Measurements from ENCODE around the gene TDRD5. TPM values are rescaled to one million over a fixed set of nuclear protein-coding genes. Genes with fewer than 3 reads are reported as not detected.

The TDRD5 gene
- total RNA-seq, 2 donors from 2014 or later: 0.14 TPM; not detected in 1

DNA sequence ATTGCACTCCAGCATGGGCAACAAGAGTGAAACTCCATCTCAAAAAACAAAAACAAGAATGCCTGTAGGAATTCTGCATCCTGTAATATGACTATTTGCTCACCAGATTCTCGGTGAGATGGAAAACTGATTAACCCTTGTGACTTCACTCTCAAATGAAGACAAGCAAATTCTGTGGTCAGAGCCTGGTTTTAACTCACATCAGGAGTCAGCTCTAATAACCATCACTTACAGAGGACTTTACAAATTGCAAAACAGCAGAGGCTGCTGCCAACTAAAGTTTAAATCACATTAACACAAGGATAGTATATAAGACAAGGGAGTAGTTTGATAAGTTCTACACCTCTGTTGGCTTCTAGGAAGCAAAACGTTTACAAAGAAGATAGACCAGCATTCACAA is 115.8 kb downstream of the TDRD5 start:
- Histone ChIP-seq H3K9me3 (no peaks in the 10 kb centered on the region), H3K4me3 (no peak overlapping the region), H3K27me3 (replicated peaks; ENCODE audit: insufficient read depth) (no peaks in the 10 kb centered on the region), H3K36me3 (no peaks in the 10 kb centered on the region), H3K4me1 (ENCODE audit: control insufficient read depth in 1 of 2, low read depth in 2 of 2) (no peaks in the 10 kb centered on the region), H3K27ac (no peak overlapping the region)
- DNase-seq (ENCODE audit: low spot score): no peak
- TF ChIP-seq CTCF (IDR thresholded peaks at IDR 0.05): no peak
- no peak for ATAC-seq (ENCODE audit: insufficient number of reproducible peaks, low FRiP score, low read depth)

DNA sequence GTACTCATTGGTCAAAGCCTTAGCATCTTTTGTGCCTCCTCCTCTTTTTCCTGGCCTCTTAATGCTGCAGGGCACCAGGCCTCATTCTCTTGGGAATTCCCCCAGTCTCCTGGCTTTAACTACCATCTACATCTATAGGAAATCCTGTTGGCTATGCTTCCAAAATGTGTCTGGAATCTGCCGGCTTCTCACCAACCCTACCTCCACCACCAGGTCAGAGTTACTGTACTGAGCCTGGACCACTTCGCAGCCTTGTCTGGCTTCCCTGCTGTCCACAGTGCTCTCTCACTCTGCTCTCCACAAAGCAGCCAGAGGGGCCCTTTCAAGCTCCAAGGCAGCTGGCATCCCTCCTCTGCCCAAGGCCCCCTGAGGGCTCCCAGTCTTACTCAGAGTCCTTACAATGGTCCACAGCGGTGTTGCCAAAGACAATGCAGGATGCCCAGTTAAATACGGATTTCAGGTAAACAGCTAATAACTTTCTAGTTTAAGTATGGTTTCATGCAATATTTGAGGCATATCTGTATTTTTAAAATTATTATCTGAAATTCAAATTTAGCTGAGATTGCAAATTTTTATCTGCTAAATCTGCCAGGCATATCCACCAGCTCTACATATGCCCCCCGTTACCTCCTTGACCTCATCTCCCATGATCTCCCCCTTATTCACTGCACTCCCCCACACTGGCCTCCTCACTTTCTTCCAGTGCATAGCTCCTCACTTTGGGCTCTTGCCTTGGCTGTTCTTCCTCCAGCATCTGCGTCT is 117.0 kb downstream of the TDRD5 start:
- H3K36me3 ChIP-seq: no peaks in the 10 kb centered on the region
- ATAC-seq (ENCODE audit: insufficient number of reproducible peaks, low FRiP score, low read depth) (no peak), DNase-seq (ENCODE audit: low spot score) (no peak)
- H3K27ac ChIP-seq: no peak overlapping the region
- TF ChIP-seq CTCF (IDR thresholded peaks at IDR 0.05): no peak
- no peaks in the 10 kb centered on the region for H3K27me3 ChIP-seq (replicated peaks; ENCODE audit: insufficient read depth)
- no peak overlapping the region for H3K4me3 ChIP-seq
- H3K9me3 ChIP-seq: peaks cover 3% of the 10 kb centered on the region
- H3K4me1 ChIP-seq (ENCODE audit: control insufficient read depth in 1 of 2, low read depth in 2 of 2): no peaks in the 10 kb centered on the region

DNA sequence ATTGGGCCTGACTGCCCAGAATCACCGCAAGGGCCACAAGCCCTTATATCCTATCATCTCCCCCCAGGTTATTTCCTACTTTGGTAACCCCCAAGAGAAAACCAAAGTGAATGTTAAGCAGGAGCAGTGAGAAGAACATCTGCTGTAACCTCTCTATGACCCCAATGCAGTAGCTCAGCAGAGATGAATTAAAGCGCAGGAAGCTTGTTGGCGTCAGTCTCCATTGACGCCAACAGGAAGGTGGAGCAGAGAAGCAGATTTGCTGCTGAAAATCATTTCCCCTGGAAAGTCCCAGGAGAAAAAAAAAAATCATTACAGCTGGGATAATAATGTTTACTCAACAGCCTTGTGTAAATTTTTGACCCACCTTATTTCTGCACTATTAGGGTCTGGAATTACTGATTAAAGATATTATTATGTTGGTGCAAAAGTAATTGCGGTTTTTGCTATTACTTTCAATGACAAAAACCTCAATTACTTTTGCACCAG is 118.3 kb downstream of the TDRD5 start:
- no peak overlapping the region for H3K27ac ChIP-seq
- H3K9me3 ChIP-seq: peaks cover 11% of the 10 kb centered on the region
- DNase-seq (ENCODE audit: low spot score) (no peak), ATAC-seq (ENCODE audit: insufficient number of reproducible peaks, low FRiP score, low read depth) (no peak)
- TF ChIP-seq CTCF (IDR thresholded peaks at IDR 0.05): no peak
- no peaks in the 10 kb centered on the region for H3K4me1 ChIP-seq (ENCODE audit: control insufficient read depth in 1 of 2, low read depth in 2 of 2)
- H3K4me3 ChIP-seq: no peak overlapping the region
- H3K27me3 ChIP-seq (replicated peaks; ENCODE audit: insufficient read depth): no peaks in the 10 kb centered on the region
- H3K36me3 ChIP-seq: no peaks in the 10 kb centered on the region

DNA sequence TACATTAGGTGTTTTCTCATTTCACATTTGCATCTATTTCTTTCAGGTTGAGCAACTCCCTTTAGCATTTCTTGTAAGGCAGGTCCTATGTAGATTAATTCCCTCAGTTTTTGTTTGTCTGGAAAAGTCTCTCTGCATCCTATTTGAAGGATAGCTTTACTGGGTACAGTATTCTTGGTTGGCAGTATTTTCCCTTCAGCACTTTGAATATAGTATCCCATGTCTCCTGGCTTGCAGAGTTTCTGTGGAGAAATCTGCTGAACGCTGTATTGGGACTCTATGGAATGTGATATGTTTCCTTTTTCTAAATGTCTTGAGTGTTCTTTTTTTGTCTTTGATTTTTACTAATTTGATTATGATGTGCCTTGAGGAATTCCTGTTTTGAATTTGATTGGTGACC is 122.5 kb downstream of the TDRD5 start:
- H3K36me3 ChIP-seq: no peaks in the 10 kb centered on the region
- no peak for ATAC-seq (ENCODE audit: insufficient number of reproducible peaks, low FRiP score, low read depth)

DNA sequence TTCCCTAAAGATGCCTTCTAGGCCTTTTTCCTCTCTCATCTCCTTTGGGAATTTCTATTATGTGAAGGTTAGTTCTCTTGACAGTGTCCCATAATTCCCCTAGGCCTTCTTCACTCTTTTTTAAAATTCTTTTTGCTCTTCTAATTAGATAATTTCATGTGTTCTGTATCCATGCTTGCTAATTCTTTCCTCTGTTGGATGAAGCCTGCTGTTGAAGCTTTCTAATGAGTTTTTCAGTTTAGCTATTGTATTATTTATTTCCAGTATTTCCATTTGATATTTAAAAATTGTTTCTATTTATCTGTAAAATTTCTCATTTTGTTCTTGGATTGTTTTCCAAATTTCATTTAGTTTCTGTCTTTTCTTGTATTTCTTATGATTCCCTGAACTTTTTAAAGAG is 123.0 kb downstream of the TDRD5 start:
- TF ChIP-seq CTCF (IDR thresholded peaks at IDR 0.05): no peak
- peaks cover 20% of the 10 kb centered on the region for H3K9me3 ChIP-seq
- H3K4me1 ChIP-seq (ENCODE audit: control insufficient read depth in 1 of 2, low read depth in 2 of 2): no peaks in the 10 kb centered on the region
- H3K27me3 ChIP-seq (replicated peaks; ENCODE audit: insufficient read depth): no peaks in the 10 kb centered on the region
- H3K4me3 ChIP-seq: no peak overlapping the region
- H3K27ac ChIP-seq: no peak overlapping the region
- H3K36me3 ChIP-seq: no peaks in the 10 kb centered on the region
- DNase-seq (ENCODE audit: low spot score) (no peak), ATAC-seq (ENCODE audit: insufficient number of reproducible peaks, low FRiP score, low read depth) (no peak)

More for the DNA sequence above, 122.5 kb downstream of the TDRD5 start:
- H3K27ac ChIP-seq: no peak overlapping the region
- H3K27me3 ChIP-seq (replicated peaks; ENCODE audit: insufficient read depth): no peaks in the 10 kb centered on the region
- no peak for TF ChIP-seq CTCF (IDR thresholded peaks at IDR 0.05)
- no peak for DNase-seq (ENCODE audit: low spot score)
- H3K4me1 ChIP-seq (ENCODE audit: control insufficient read depth in 1 of 2, low read depth in 2 of 2): no peaks in the 10 kb centered on the region
- peaks cover 20% of the 10 kb centered on the region for H3K9me3 ChIP-seq
- no peak overlapping the region for H3K4me3 ChIP-seq

All from thoracic aorta (tissue), 2 donors.